Activated CD8-positive, alpha-beta T cell treated with anti-CD3 and anti-CD28 coated beads, Interleukin-2, amount 10 ng/mL, durations not matched to agents 7 days and 5 days (primary cell): Measurements from ENCODE around the gene NME3. TPM values are rescaled to one million over a fixed set of nuclear protein-coding genes. Genes with fewer than 3 reads are reported as not detected.

Source experiments
- ATAC-seq: fragments of 150-1000 bp; cut with Tn5 transposase; one replicate; pipeline ENCODE4 v1.10.0; 2021; ENCODE audit warnings: moderate library complexity
- CTCF ChIA-PET: fragments of 350-600 bp; sonication (Branson Sonifier 250); formaldehyde crosslinking; loops from one replicate; lab custom pipeline; 2021; ENCODE audit warnings: antibody characterized with exemption; lab: Charles Lee
- POLR2A ChIA-PET: fragments of 350-600 bp; sonication (Branson Sonifier 250); formaldehyde crosslinking; loops from one replicate; lab custom pipeline; 2021; ENCODE audit warnings: antibody characterized with exemption; lab: Charles Lee
- DNase-seq: peaks from one replicate; pipeline ENCODE4 v3.0.0-alpha.2; 2020
- H3K27ac Mint-ChIP-seq: one replicate; pipeline ENCODE4 v1.8.0; 2021; ENCODE audit warnings: mild to moderate bottlenecking, mixed read lengths
- H3K27me3 Mint-ChIP-seq: one replicate; pipeline ENCODE4 v1.8.0; 2021; ENCODE audit warnings: low read depth, mixed read lengths
- H3K36me3 Mint-ChIP-seq: one replicate; pipeline ENCODE4 v1.8.0; 2021; ENCODE audit warnings: low read depth, mixed read lengths
- H3K4me1 Mint-ChIP-seq: one replicate; pipeline ENCODE4 v1.8.0; 2021; ENCODE audit warnings: low read depth, mixed read lengths
- H3K4me3 Mint-ChIP-seq: one replicate; pipeline ENCODE4 v1.8.0; 2021; ENCODE audit warnings: mild to moderate bottlenecking, mixed read lengths
- H3K9me3 Mint-ChIP-seq: one replicate; pipeline ENCODE4 v1.8.0; 2022; ENCODE audit warnings: mixed read lengths; ENCODE audit not compliant: insufficient read depth
- total RNA-seq, 2 experiments: library from RNA; stranded (reverse); gene quantifications; one replicate each; pipeline ENCODE4 v1.2.3, GENCODE V29; 2021

NME3 gene
- total RNA-seq, 2 experiments from 2014 or later: 41.3 to 41.4 TPM

DNA sequence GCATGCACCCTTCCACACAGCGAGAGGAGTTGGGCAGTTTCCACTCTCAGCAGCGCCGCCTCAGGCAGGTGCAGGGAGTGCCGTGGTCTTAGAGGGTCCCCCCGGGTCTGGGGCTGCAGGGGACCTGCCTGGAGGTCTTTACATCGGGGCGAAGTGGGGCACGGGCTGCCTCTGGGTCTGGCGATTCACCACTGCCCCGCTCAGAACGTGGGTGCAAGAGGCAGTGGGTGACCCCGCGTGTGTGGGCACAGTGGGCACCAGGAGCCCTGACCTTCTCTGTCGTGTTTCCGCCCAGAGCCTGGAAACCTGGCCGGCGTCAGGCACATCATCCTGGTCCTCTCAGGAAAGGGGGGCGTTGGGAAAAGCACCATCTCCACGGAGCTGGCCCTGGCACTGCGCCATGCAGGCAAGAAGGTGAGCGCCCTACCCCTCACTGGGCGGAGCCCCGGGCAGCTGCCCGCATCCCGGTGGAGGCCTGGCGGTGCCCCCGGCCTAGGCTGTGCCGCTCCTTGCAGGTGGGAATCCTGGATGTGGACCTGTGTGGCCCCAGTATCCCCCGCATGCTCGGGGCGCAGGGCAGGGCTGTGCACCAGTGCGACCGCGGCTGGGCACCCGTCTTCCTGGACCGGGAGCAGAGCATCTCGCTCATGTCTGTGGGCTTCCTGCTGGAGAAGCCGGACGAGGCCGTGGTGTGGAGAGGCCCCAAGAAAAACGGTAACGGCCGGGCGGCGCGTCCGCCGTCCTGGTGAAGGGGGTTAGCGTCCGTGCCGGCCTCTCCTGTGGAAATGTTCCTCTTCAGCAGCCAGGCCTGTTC is 15.1 kb upstream of the NME3 start:
- peaks cover 21% of the 10 kb centered on the region for H3K4me1 Mint-ChIP-seq
- ChIA-PET CTCF (no interaction called here), POLR2A (no interaction called here)
- DNase-seq (no peak), ATAC-seq (no peak)
- no peak overlapping the region for H3K27ac Mint-ChIP-seq
- no peaks in the 10 kb centered on the region for H3K27me3 Mint-ChIP-seq
- H3K9me3 Mint-ChIP-seq: no peaks in the 10 kb centered on the region
- H3K36me3 Mint-ChIP-seq: peaks cover 15% of the 10 kb centered on the region
- no peak overlapping the region for H3K4me3 Mint-ChIP-seq

DNA sequence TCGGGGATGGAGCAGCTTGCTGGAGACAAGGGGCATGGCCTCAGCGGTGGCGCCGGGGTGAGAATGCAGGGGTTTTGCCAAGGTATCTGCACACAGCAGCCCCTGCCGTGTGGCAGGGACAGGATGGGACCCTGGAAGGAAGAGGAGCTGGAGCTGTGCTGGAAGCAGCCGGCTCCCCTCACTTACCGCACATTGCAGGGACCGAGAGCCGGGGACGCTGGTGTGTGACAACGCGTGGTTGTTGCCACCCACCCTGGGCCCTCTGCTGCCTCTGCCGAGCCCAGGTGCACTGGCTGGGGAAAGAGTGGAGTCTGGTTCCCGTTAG is 14.5 kb upstream of the NME3 start:
- Mint-ChIP-seq H3K9me3 (no peaks in the 10 kb centered on the region), H3K4me1 (peaks cover 27% of the 10 kb centered on the region), H3K36me3 (peaks cover 15% of the 10 kb centered on the region), H3K27me3 (no peaks in the 10 kb centered on the region), H3K4me3 (no peak overlapping the region), H3K27ac (no peak overlapping the region)
- CTCF ChIA-PET: no interaction called here
- DNase-seq (no peak), ATAC-seq (no peak)
- POLR2A ChIA-PET: no interaction called here

DNA sequence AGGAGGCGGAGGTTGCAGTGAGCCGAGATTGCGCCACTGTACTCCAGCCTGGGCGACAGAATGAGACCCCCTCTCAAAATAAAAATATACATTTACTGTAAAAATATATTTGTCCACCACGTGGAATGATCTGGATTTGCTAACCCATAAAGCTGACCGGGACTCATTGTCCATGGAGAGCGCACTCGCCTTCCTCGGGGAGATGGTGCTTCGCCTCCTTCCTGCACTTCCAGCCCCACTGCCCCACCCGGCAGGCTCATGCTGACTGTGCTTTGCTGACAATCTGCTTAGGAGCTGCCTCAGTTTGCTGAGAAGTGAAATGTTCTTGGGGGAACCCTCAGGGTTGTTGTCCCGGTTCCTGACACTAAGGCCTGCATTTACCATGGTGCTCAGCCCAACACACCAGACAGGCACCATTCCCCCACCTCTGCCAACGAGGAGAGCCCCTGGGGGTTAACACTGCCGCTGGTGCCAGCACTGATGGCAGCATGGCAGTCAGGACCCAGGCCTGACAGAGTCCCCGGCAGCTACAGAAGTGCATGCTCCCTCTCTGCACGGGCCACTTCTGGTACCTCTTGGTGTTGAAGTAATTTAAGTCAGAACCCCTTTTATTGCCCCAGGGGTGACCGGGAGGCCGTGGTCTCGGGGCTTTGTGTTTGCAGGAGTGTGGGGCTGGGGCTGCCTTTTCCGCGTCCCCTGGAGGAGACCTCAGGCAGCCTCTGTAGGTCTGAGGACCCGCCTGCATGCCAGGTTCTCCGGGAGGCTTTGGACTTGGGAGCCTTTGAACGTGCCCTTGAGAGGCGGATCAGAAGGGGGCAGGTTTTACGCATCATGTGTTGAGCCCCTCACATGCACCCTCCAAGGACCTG is 13.9 kb upstream of the NME3 start:
- ATAC-seq: no peak
- Mint-ChIP-seq H3K4me1 (peaks cover 31% of the 10 kb centered on the region), H3K36me3 (peaks cover 15% of the 10 kb centered on the region), H3K27ac (no peak overlapping the region), H3K27me3 (no peaks in the 10 kb centered on the region), H3K9me3 (no peaks in the 10 kb centered on the region), H3K4me3 (peak overlapping the region; percentile 50)
- CTCF ChIA-PET: no interaction called here
- POLR2A ChIA-PET: interaction anchor here (0.6 to 4.5 kb wide), 3 partner anchors 13 to 709 kb away, joined by 3 to 39 read pairs (median 3); partner anchors contain the start of genes EME2, MRPS34 and NME3
- DNase-seq: no peak

DNA sequence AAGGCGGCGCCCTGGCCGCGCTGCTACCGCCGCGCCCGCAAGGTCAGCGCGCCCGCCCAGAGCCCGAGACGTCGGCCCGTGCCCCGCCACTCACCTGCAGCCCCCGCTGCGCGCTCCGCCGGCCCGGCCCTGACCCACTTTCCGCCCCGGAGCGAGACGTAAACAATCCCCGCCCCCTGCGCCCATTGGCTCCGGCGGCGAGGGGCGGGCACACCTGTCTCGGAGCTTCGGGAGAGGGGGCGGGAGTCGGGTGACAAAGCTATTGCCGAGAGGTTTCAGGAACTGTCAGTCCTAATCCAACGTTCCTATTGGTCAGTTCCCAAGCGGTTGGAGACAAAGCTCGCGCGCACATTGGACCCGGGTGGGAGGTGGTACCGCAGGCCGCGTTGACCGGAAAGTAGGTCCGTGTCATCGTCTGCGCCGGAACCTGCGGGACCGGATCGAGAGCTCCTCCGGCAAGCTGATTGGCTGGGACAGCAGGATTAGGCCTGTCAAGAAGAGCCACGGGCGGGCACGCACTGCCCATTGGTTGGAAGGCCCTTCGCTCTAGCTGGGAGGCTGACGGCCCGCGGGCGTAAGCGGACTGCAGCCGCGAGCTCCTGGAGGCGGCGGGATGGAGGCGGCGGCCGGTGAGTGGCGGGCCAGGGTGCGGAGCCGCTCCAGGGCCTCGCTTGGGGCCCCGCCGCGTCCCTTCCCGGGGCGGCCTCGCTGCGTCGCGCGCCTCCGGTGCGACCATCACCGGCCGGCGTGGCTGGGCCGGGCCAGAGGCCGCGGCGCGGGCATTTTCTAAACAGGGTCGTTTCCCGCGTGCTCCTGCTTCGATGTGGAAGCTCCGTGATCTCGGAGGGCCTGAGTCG is 11.3 kb upstream of the NME3 start, which contains the start of the genes NUBP2 and SPSB3:
TSS of gene NUBP2 (plus strand) at position 553 of the 857 bp plus-strand sequence. CDS start at position 614, 61 bp downstream.
TSS of gene SPSB3 (minus strand) at position 164 of the 857 bp plus-strand sequence. CDS start 1,088 bp downstream, outside the sequence.
- Mint-ChIP-seq H3K4me3 (peak within 1 kb of the TSS; percentile 92), H3K27ac (peak within 1 kb of the TSS; percentile 90), H3K4me1 (peaks cover 33% of the 10 kb centered on the region), H3K27me3 (no peaks in the 10 kb centered on the region), H3K36me3 (peaks cover 11% of the 10 kb centered on the region), H3K9me3 (no peaks in the 10 kb centered on the region)
- ChIA-PET POLR2A (interaction anchor here (0.8 to 4.5 kb wide), 11 partner anchors 11 to 361 kb away, joined by 3 to 39 read pairs (median 3); partner anchors contain the start of genes EME2, FAHD1, HAGH and MAPK8IP3), CTCF (interaction anchor here (0.6 to 2.8 kb wide), 11 partner anchors 9 to 474 kb away, joined by 3 to 41 read pairs (median 4); partner anchors contain the start of genes EME2, IFT140, MAPK8IP3 and MRPS34)
- ATAC-seq (peak; percentile 92), DNase-seq (peak; percentile 100)

DNA sequence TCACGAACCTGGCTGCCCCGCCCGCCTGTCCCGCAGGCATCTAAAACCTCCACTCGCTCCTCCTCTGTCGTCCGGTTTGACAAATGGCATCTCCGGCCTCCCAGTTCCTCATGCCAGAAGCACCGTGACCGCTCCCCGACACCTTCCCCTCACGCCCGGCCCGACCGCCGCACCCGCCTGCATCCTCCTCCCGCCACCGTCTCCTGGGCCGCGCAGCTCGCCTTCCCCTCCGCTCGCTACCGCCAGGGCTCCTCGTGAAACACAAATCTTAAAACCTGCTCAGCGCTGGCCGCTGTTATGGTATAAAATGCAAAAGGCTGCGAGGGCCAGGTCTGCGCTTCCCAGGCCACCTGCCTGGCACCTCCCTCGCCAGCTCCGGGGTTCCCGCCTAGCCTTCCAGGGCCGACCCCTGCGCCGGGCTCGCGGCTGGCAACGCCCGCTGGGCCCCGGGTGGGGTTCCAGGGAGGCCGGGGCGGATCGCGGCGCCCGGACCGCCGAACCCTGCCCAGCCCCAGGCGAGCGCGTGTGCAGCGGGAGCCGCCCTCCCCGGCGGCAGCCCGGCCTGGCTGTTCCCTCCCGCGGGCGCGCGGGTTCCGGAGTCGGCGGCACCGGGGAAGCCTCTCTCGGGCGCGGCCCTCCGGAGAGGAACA is 10.5 kb upstream of the NME3 start:
- DNase-seq (peak; percentile 63), ATAC-seq (peak; percentile 3)
- POLR2A ChIA-PET: interaction anchor here (0.6 to 4.5 kb wide), 7 partner anchors 10 to 360 kb away, joined by 3 to 39 read pairs (median 5); partner anchors contain the start of genes EME2, FAHD1, HAGH and MAPK8IP3
- peak overlapping the region; percentile 92 for H3K4me3 Mint-ChIP-seq
- CTCF ChIA-PET: interaction anchor here (0.8 to 2.8 kb wide), 8 partner anchors 9 to 473 kb away, joined by 3 to 41 read pairs (median 6); partner anchors contain the start of genes EME2, IFT140, MAPK8IP3 and MRPS34
- no peaks in the 10 kb centered on the region for H3K27me3 Mint-ChIP-seq
- peaks cover 33% of the 10 kb centered on the region for H3K4me1 Mint-ChIP-seq
- no peaks in the 10 kb centered on the region for H3K9me3 Mint-ChIP-seq
- H3K36me3 Mint-ChIP-seq: peaks cover 11% of the 10 kb centered on the region
- H3K27ac Mint-ChIP-seq: peak overlapping the region; percentile 88

DNA sequence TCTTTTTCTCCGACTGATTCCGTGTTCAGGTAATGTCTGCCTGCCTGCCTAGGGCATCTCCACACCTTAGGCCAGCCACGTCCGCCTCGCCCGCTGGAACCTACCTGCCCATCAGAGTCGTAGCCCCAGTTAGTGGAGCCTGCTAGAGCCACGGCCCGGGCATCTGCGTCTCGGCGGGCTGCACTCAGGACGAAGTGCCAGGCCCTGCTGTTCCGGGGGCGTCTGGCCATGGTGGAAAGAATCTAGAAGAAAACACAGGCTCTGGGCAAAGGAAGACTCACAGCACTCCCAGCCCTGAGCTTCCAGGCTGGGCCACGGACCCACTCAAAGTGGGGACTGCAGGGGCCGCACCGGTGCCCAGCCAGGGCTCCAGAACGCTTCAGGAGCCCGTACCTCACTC is 9.9 kb upstream of the NME3 start:
- no peak for ATAC-seq
- Mint-ChIP-seq H3K4me1 (peaks cover 33% of the 10 kb centered on the region), H3K4me3 (peak overlapping the region; percentile 87), H3K27me3 (no peaks in the 10 kb centered on the region), H3K27ac (peak overlapping the region; percentile 88), H3K9me3 (no peaks in the 10 kb centered on the region), H3K36me3 (peaks cover 13% of the 10 kb centered on the region)
- DNase-seq: no peak
- ChIA-PET CTCF (interaction anchor here (2.8 kb wide), 1 partner anchor 8 kb away, joined by 41 read pairs; the partner anchor contains the start of genes EME2, MRPS34 and NME3), POLR2A (interaction anchor here (0.6 to 4.5 kb wide), 3 partner anchors 9 to 359 kb away, joined by 3 to 39 read pairs (median 3); partner anchors contain the start of genes EME2, MRPS34, NME3 and NTHL1)

DNA sequence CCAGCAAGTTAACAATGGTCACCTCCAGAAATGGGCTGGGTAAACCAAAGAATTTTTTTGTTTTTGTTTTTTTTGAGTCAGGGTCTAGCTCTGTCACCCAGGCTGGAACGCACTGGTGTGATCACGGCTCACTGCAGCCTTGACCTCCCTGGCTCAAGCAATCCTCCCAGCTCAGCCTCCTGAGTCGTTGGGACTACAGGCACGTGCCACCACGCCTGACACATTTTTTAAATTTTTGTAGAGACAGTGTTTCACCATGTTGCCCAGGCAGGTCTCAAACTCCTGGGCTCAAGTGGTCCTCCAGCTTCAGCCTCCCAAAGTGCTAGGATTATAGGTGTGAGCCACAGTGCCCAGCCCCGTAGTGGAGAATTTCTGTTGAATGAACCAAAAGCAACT is 9.3 kb upstream of the NME3 start:
- POLR2A ChIA-PET: interaction anchor here (0.8 to 4.5 kb wide), 3 partner anchors 9 to 75 kb away, joined by 4 to 39 read pairs (median 6); partner anchors contain the start of genes EME2, MAPK8IP3, MRPS34 and NME3

DNA sequence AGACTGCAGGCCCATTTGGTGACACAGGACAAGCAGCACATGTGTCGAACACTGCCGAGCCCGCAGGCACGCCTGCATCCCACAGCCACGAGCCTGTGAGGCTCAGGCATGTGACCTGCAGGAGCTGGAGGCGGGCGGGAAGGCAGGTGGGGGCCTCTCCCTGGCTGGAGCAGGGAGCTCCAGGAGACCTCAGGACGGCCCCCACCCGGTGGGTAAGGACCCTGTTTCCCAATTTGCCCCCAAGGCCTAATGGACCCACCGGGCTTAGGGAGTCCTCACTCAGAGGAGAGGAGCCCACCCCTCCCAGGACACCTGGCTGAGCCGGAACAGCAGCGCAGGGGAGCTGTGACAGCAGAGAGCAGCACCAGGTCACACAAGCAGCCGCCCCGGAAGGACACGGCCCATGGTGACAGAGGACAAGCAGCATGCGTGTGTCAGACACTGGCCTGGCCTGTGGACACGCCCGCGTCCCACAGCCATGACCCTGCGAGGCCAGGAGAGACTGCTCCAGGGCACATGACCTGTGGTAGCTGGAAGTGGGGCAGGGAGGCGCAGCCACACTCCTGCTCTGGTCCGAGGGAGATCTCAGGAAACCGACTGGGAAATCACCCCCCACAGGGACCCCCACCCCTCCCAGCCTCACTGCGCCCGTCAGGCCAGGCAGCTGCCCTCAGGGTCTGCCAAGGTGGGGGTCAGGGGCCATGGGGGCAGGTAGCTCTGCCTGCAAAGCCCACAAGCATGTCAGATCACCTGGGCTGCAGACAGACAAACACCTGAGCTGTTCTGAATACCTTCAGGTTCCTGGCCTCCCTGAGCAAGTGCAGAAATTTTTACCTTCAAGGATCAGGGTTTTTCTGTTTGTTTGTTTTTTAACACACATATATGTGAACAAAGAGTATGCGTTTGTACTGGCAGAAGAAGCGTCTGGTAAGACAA is 8.7 kb upstream of the NME3 start:
- Mint-ChIP-seq H3K27me3 (no peaks in the 10 kb centered on the region), H3K36me3 (peaks cover 9% of the 10 kb centered on the region), H3K9me3 (no peaks in the 10 kb centered on the region), H3K4me1 (peaks cover 29% of the 10 kb centered on the region), H3K4me3 (peak overlapping the region; percentile 5), H3K27ac (no peak overlapping the region)
- ATAC-seq: no peak
- DNase-seq: no peak
- CTCF ChIA-PET: no interaction called here
- POLR2A ChIA-PET: interaction anchor here (0.8 to 1.0 kb wide), 2 partner anchors 8 to 74 kb away, joined by 4 to 6 read pairs; partner anchors contain the start of gene MAPK8IP3

More for the DNA sequence above, 9.3 kb upstream of the NME3 start:
- Mint-ChIP-seq H3K27ac (no peak overlapping the region), H3K36me3 (peaks cover 12% of the 10 kb centered on the region), H3K4me1 (peaks cover 33% of the 10 kb centered on the region), H3K9me3 (no peaks in the 10 kb centered on the region), H3K4me3 (no peak overlapping the region), H3K27me3 (no peaks in the 10 kb centered on the region)
- ATAC-seq (no peak), DNase-seq (no peak)
- CTCF ChIA-PET: no interaction called here

DNA sequence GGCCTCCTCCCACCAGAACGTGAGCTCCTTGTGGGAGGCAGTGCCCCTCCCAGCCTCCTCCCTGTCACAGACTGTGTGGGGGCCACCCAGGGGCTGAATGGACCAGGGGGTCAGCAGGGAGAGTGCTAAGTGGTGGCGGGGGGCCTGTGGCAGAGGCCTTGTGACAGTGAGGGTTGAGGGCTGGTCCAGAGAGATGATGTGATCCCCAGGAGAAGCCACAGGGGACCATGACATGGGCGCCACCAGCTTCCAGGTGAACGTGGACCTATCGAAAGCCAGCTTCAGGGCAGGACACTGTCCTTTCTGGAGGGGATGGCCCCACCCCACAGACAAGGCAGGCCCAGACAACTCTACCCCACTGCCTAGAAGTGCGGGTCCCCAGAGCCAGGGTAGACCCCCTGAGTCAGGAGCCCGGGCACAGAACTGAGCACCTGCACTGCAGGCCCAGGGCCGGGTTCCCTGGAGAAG is 7.9 kb upstream of the NME3 start:
- Mint-ChIP-seq H3K4me3 (no peak overlapping the region), H3K27me3 (no peaks in the 10 kb centered on the region), H3K27ac (no peak overlapping the region), H3K4me1 (peaks cover 33% of the 10 kb centered on the region), H3K9me3 (no peaks in the 10 kb centered on the region), H3K36me3 (peaks cover 8% of the 10 kb centered on the region)
- ChIA-PET CTCF (no interaction called here), POLR2A (no interaction called here)
- DNase-seq: no peak
- no peak for ATAC-seq
